Vagina (tissue), 2 donors: ENCODE results near the gene PARM1. TPM values are rescaled to one million over a fixed set of nuclear protein-coding genes. Genes with fewer than 3 reads are reported as not detected.

Experiments used
- DNase-seq, 2 donors: peaks; one replicate each; pipeline ENCODE4 v3.0.0-alpha.2; 2017; ENCODE audit errors: extremely low spot score in 2 of 2
- H3K27ac ChIP-seq: fragments of 200-600 bp; sonication (generic); one replicate; pipeline ENCODE4 v1.5.1; 2019
- H3K27me3 ChIP-seq: fragments of 200-600 bp; sonication (generic); one replicate; pipeline ENCODE4 v1.5.1; 2019
- H3K36me3 ChIP-seq, 2 donors: fragments of 200-600 bp; sonication (generic); one replicate each; pipeline ENCODE4 v1.5.1; 2017 to 2019
- H3K4me1 ChIP-seq: fragments of 200-600 bp; sonication (generic); one replicate; pipeline ENCODE4 v1.5.1; 2019
- H3K4me3 ChIP-seq, 2 donors: fragments of 200-600 bp; sonication (generic); 1 replicate in 1 of 2; 2 replicates in 1 of 2; pipeline ENCODE4 v1.5.1; 2016 to 2019
- H3K9me3 ChIP-seq: fragments of 200-600 bp; sonication (generic); one replicate; pipeline ENCODE4 v1.5.1; 2019
- CTCF ChIP-seq, 3 experiments: fragments of 450-650 bp in 2 of 3; fragments of 200-600 bp in 1 of 3; sonication (generic) in 1 of 3; IDR thresholded peaks; one replicate each; pipeline ENCODE4 v1.5.1; 2017 to 2019; ENCODE audit warnings: antibody characterized with exemption in 3 of 3, mild to moderate bottlenecking in 2 of 3, moderate library complexity in 2 of 3
- POLR2A ChIP-seq, 2 donors: fragments of 450-650 bp; IDR thresholded peaks; one replicate each; pipeline ENCODE4 v1.6.1; 2017; ENCODE audit warnings: antibody characterized with exemption in 2 of 2, mild to moderate bottlenecking in 2 of 2, moderate library complexity in 2 of 2
- POLR2AphosphoS5 ChIP-seq, 2 donors: sonication (generic); formaldehyde crosslinking; IDR thresholded peaks; one replicate each; pipeline ENCODE4 v1.9.0; 2017; ENCODE audit warnings: antibody characterized with exemption in 2 of 2, mild to moderate bottlenecking in 2 of 2, low read depth in 1 of 2; ENCODE audit not compliant: insufficient read depth in 1 of 2
- intact Hi-C: fragments of 100-400 bp; cut with DNase I; formaldehyde crosslinking; loops from one replicate; pipeline ENCODE4 v1.15.1; 2023
- total RNA-seq: library from RNA; depleted of rRNA; stranded (reverse); fragments of >200 nt; gene quantifications from one replicate; pipeline ENCODE4 v1.2.3, GENCODE V29; 2016

The PARM1 gene
- total RNA-seq, 1 donor from 2014 or later, result 26.3 TPM

GRCh38 chr4:75046226-75046625, 113.3 kb downstream of the PARM1 start:
- H3K27me3 ChIP-seq, result no peaks in the 10 kb centered on the region
- no peak for TF ChIP-seq POLR2A (IDR thresholded peaks at IDR 0.05)
- no peak for TF ChIP-seq POLR2AphosphoS5 (IDR thresholded peaks at IDR 0.05; ENCODE audit: insufficient read depth in 1 of 2, low read depth in 1 of 2)
- TF ChIP-seq CTCF (IDR thresholded peaks at IDR 0.05), result no peak
- intact Hi-C loops, result no loop called here

GRCh38 chr4:75046641-75047040, 113.7 kb downstream of the PARM1 start:
- no peaks in the 10 kb centered on the region for H3K9me3 ChIP-seq
- H3K36me3 ChIP-seq, result no peaks in the 10 kb centered on the region
- no peak overlapping the region for H3K4me3 ChIP-seq
- no peaks in the 10 kb centered on the region for H3K4me1 ChIP-seq
- no peak overlapping the region for H3K27ac ChIP-seq
- TF ChIP-seq CTCF (IDR thresholded peaks at IDR 0.05) (no peak), POLR2AphosphoS5 (IDR thresholded peaks at IDR 0.05; ENCODE audit: insufficient read depth in 1 of 2, low read depth in 1 of 2) (no peak), POLR2A (IDR thresholded peaks at IDR 0.05) (no peak)
- no peaks in the 10 kb centered on the region for H3K27me3 ChIP-seq
- intact Hi-C loops, result no loop called here
- no peak for DNase-seq

More at GRCh38 chr4:75046226-75046625, 113.3 kb downstream of the PARM1 start:
- no peak for DNase-seq
- no peaks in the 10 kb centered on the region for H3K36me3 ChIP-seq
- no peaks in the 10 kb centered on the region for H3K9me3 ChIP-seq
- no peak overlapping the region for H3K27ac ChIP-seq
- no peak overlapping the region for H3K4me3 ChIP-seq
- H3K4me1 ChIP-seq, result no peaks in the 10 kb centered on the region

- Histone ChIP-seq H3K4me1 (no peaks in the 10 kb centered on the region), H3K27me3 (no peaks in the 10 kb centered on the region), H3K27ac (no peak overlapping the region), H3K36me3 (no peaks in the 10 kb centered on the region), H3K4me3 (no peak overlapping the region), H3K9me3 (no peaks in the 10 kb centered on the region)
- DNase-seq, result no peak
- intact Hi-C loops, result no loop called here
- TF ChIP-seq POLR2A (IDR thresholded peaks at IDR 0.05) (no peak), POLR2AphosphoS5 (IDR thresholded peaks at IDR 0.05; ENCODE audit: insufficient read depth in 1 of 2, low read depth in 1 of 2) (no peak), CTCF (IDR thresholded peaks at IDR 0.05) (no peak)
Observed at GRCh38 chr4:75048208-75048879, 115.4 kb downstream of the PARM1 start.

- Histone ChIP-seq H3K9me3 (no peaks in the 10 kb centered on the region), H3K4me1 (no peaks in the 10 kb centered on the region), H3K4me3 (no peak overlapping the region), H3K36me3 (no peaks in the 10 kb centered on the region), H3K27ac (no peak overlapping the region), H3K27me3 (no peaks in the 10 kb centered on the region)
- no peak for DNase-seq
- intact Hi-C loops, result no loop called here
- TF ChIP-seq POLR2AphosphoS5 (IDR thresholded peaks at IDR 0.05; ENCODE audit: insufficient read depth in 1 of 2, low read depth in 1 of 2) (no peak), CTCF (IDR thresholded peaks at IDR 0.05) (no peak), POLR2A (IDR thresholded peaks at IDR 0.05) (no peak)
Observed at GRCh38 chr4:75051431-75051830, 118.5 kb downstream of the PARM1 start.

- H3K9me3 ChIP-seq, result no peaks in the 10 kb centered on the region
- no peaks in the 10 kb centered on the region for H3K27me3 ChIP-seq
- H3K36me3 ChIP-seq, result no peaks in the 10 kb centered on the region
- no peak overlapping the region for H3K4me3 ChIP-seq
- no peak overlapping the region for H3K27ac ChIP-seq
- TF ChIP-seq CTCF (IDR thresholded peaks at IDR 0.05) (no peak), POLR2A (IDR thresholded peaks at IDR 0.05) (no peak), POLR2AphosphoS5 (IDR thresholded peaks at IDR 0.05; ENCODE audit: insufficient read depth in 1 of 2, low read depth in 1 of 2) (no peak)
- H3K4me1 ChIP-seq, result no peaks in the 10 kb centered on the region
- intact Hi-C loops, result no loop called here
- DNase-seq, result no peak
Observed at GRCh38 chr4:75053352-75053751, 120.4 kb downstream of the PARM1 start.
